ENCODE measurements around the gene RAI1. TPM values are rescaled to one million over a fixed set of nuclear protein-coding genes. Genes with fewer than 3 reads are reported as not detected.
A peak's percentile ranks its signal among the peaks of the same experiment; 100 is the strongest.
"Not testable (repeated sequence)": the region's sequence is repeated elsewhere in the genome, so short reads cannot be mapped to it uniquely, and the experiment has no call there.

The RAI1 gene
- total RNA-seq, 1 experiment from 2014 or later = 12.7 TPM

DNA sequence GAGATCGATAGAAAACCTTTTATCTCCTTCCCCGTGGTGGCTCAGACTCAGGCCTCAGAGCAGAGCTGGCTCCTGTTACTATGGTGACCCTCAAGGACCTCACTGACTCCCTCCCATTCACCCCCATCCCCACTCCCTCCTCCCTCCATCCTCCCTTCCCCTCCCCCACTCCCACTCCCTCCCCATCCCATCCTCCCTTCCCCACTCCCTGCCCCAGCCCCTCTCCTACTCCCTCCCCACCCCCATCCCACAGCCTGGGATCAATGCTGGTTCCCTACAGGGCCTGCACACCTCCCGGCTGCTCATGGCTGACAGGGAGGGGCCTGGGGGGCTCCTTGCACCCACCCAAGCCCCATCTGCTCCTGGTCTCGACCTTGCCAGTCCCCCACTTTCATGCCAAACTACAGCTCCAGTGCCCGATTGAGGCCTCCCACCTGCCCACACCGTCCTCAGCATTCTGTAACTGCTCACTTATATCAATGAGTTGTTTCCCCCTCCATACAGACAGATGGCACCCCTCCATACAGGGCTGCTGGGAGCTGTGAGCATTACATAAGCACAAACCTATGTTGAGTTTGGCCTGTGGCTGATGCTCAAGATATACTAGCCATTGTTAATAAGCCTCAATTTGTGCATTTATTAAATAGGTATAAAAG, 11.6 kb upstream of the RAI1 start:
- H3K4me1 ChIP-seq (replicated peaks) = peaks cover 11% of the 10 kb centered on the region
- H3K9me3 ChIP-seq (replicated peaks) = no peaks in the 10 kb centered on the region
- H3K4me3 ChIP-seq = no peak overlapping the region
- no peaks in the 10 kb centered on the region for H3K27me3 ChIP-seq (replicated peaks)
- DNase-seq (ENCODE audit: low read depth in 1 of 2, low spot score in 2 of 2) = no peak
- no peaks in the 10 kb centered on the region for H3K36me3 ChIP-seq
- H3K27ac ChIP-seq = no peak overlapping the region

DNA sequence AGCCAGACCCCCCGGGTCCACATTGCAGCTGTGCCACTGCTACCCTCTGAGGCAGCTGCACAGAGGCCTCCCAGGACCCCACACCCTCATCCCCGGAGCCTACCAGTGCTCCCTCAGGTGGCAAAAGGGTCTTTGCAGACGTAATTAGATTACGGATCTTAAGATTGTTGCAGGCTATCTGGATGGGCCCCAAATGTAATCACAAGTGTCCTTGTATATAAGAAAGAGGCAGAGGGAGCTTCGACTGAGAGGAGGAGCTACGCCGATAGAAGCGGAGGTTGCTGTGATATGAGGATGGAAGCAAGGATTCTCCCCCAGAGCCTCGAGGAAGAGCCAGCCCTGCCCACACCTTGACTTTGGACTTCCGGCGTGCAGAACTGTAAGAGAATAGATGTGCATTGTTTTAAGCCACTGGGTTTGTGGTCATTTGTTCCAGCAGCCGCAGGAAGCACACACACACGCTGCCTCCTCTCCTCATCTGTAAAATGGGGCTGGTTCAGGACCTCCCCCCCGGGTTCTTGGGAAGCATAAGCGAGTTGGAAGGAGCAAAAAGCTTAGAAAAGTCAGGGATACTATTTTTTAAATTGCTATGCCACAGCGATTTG, 10.5 kb upstream of the RAI1 start:
- no peak for DNase-seq (ENCODE audit: low read depth in 1 of 2, low spot score in 2 of 2)
- Histone ChIP-seq H3K9me3 (replicated peaks) (no peaks in the 10 kb centered on the region), H3K4me1 (replicated peaks) (peaks cover 11% of the 10 kb centered on the region), H3K36me3 (no peaks in the 10 kb centered on the region), H3K27me3 (replicated peaks) (no peaks in the 10 kb centered on the region), H3K4me3 (no peak overlapping the region), H3K27ac (no peak overlapping the region)

GRCh38 chr17:17671369-17672129, 9.7 kb upstream of the RAI1 start:
- Histone ChIP-seq H3K27ac (no peak overlapping the region), H3K9me3 (replicated peaks) (no peaks in the 10 kb centered on the region), H3K27me3 (replicated peaks) (no peaks in the 10 kb centered on the region), H3K36me3 (no peaks in the 10 kb centered on the region), H3K4me3 (no peak overlapping the region), H3K4me1 (replicated peaks) (peaks cover 14% of the 10 kb centered on the region)
- DNase-seq (ENCODE audit: low read depth in 1 of 2, low spot score in 2 of 2) = no peak

GRCh38 chr17:17672453-17673368, 8.5 kb upstream of the RAI1 start:
- DNase-seq (ENCODE audit: low read depth in 1 of 2, low spot score in 2 of 2) = no peak
- Histone ChIP-seq H3K27ac (no peak overlapping the region), H3K4me1 (replicated peaks) (peaks cover 16% of the 10 kb centered on the region), H3K27me3 (replicated peaks) (no peaks in the 10 kb centered on the region), H3K9me3 (replicated peaks) (no peaks in the 10 kb centered on the region), H3K4me3 (no peak overlapping the region), H3K36me3 (no peaks in the 10 kb centered on the region)

DNA sequence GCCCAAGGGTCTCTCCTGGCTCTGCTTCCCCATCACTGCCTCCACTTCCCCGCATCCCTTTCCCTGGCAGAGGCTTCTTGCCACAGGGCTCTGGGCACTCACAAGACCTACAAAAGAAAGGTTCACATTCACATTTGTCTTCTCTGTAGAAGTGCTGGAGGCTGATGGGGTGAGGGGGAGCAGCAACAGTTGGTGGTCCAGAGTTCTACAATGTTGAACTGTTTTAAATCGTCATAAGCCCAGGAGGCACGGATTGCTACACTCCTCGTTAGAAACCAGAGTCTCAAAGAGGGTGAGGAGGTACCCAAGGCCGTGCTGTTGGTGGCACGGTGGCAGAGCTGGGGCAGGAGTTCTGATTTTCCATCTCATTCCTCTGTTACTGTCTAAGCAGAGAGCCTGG, 5.8 kb upstream of the RAI1 start:
- Histone ChIP-seq H3K4me1 (replicated peaks) (peaks cover 17% of the 10 kb centered on the region), H3K9me3 (replicated peaks) (no peaks in the 10 kb centered on the region), H3K27ac (no peak overlapping the region), H3K36me3 (no peaks in the 10 kb centered on the region), H3K4me3 (no peak overlapping the region), H3K27me3 (replicated peaks) (no peaks in the 10 kb centered on the region)
- no peak for DNase-seq (ENCODE audit: low read depth in 1 of 2, low spot score in 2 of 2)

DNA sequence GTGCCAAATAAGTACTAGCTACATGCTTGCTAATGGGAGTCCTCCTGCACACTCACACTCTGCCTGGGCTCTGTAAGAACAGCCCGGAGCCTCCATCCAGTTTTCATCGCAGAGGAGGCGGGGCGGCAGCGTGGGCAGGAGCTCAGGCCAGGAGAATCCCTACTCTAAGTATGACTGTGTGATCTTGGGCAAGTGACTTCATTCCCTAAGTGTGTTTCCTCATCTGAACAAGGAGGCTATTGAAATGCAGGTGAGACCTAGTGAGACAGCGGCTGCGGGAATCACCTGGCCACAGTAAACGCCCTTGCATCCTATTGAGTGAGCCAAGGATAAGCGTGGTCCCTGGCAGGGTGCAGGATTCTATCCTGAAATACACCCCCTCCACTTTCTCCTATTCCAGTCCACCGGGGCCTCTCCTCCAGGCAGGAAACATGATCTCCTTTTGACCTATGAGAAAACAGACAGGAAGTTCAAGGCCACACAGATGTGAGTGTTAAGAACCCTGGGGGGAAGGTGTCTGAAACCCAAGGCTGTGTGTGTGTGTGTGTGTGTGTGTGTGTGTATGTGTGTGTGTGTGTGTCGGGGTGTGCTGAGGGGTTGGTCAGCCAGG, 5.2 kb upstream of the RAI1 start:
- no peak overlapping the region for H3K4me3 ChIP-seq
- H3K9me3 ChIP-seq (replicated peaks) = no peaks in the 10 kb centered on the region
- H3K36me3 ChIP-seq = no peaks in the 10 kb centered on the region
- H3K27ac ChIP-seq = no peak overlapping the region
- H3K4me1 ChIP-seq (replicated peaks) = peaks cover 21% of the 10 kb centered on the region
- no peak for DNase-seq (ENCODE audit: low read depth in 1 of 2, low spot score in 2 of 2)
- H3K27me3 ChIP-seq (replicated peaks) = no peaks in the 10 kb centered on the region

DNA sequence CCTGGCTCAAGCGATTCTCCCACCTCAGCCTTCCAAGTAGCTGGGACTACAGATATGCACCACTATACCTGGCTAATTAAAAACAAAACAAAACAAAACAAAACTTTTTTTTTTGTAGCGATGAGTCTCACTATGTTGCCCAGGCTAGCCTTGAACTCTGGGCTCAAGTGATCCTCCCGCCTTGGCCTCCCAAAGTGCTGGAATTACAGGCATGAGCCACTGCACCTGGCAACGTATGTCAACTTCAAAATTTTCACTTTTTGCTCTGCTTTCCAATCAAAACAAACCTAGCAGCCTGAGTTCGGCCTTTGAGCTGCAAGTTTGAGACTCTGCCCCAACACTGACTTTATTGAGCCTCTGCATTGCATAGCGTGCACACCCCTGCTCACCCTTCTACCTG, 4.5 kb upstream of the RAI1 start:
- H3K4me3 ChIP-seq = no peak overlapping the region
- peaks cover 5% of the 10 kb centered on the region; the same call in 1 of the 2 replicates for H3K36me3 ChIP-seq
- H3K4me1 ChIP-seq (replicated peaks) = peaks cover 22% of the 10 kb centered on the region
- H3K27me3 ChIP-seq (replicated peaks) = no peaks in the 10 kb centered on the region
- H3K27ac ChIP-seq = no peak overlapping the region
- no peaks in the 10 kb centered on the region for H3K9me3 ChIP-seq (replicated peaks)
- DNase-seq (ENCODE audit: low read depth in 1 of 2, low spot score in 2 of 2) = no peak

DNA sequence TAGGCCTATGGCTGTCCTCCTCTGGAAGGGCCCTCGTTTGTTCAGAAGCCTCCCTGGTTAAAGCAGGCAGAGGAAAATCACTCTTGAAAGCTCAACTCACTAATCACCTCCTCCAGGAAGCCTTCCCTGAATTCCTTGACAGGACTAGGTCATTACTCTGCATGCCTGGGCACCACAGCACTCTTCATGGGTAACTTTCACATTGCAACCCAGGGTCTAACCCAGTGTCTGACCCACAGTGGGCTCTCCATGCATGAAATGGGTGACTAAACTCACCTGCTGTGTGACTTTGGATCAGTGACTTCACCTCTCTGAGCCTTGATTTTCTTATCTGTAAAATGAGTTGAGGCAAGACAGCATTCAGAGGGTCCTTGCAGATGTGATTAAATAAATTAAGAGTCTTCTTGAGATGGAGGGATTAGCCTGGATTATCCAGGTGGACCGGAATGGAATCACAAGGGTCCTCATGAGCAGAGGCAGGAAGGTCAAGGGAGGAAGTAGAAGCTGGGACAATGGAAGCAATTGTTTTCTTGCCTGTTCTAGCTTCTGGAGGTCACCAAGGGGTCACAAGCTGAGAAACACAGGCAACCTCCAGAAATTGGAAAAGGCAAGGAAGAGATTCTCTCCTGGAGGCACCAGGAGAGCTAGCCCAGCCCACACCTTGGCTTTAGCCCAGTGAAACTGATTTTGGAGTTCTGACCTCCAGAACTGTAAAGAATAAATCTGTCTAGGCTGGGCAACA, 3.8 kb upstream of the RAI1 start:
- no peak overlapping the region for H3K27ac ChIP-seq
- no peaks in the 10 kb centered on the region for H3K27me3 ChIP-seq (replicated peaks)
- H3K4me3 ChIP-seq = no peak overlapping the region
- no peak for DNase-seq (ENCODE audit: low read depth in 1 of 2, low spot score in 2 of 2)
- peaks cover 18% of the 10 kb centered on the region for H3K4me1 ChIP-seq (replicated peaks)
- H3K36me3 ChIP-seq = peaks cover 12% of the 10 kb centered on the region
- H3K9me3 ChIP-seq (replicated peaks) = no peaks in the 10 kb centered on the region

GRCh38 chr17:17678063-17678699, 3.1 kb upstream of the RAI1 start:
- H3K4me1 ChIP-seq (replicated peaks) = peaks cover 13% of the 10 kb centered on the region
- not testable (repeated sequence) for DNase-seq (ENCODE audit: low read depth in 1 of 2, low spot score in 2 of 2); H3K4me3 ChIP-seq; H3K27ac ChIP-seq; H3K9me3 ChIP-seq (replicated peaks); H3K27me3 ChIP-seq (replicated peaks)
- peaks cover 13% of the 10 kb centered on the region for H3K36me3 ChIP-seq

DNA sequence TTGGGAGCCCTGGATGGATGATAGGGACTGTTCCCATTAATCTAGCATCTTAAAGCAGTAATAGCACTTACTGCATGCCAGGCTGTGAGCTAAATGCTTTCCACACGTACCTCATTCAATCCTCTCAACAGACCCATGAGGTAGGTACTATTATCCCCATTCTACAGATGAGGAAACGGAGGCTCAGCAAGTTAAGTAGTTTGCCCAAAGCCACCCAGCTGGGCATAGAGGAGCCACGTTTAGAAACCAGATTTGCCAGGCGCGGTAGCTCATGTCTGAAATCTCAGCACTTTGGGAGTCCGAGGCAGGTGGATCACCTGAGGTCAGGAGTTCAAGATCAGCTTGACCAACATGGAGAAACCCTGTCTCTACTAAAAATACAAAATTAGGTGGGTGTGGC, 2.0 kb upstream of the RAI1 start:
- Histone ChIP-seq H3K27me3 (replicated peaks) (no peaks in the 10 kb centered on the region), H3K4me1 (replicated peaks) (peaks cover 24% of the 10 kb centered on the region), H3K36me3 (peaks cover 17% of the 10 kb centered on the region), H3K4me3 (no peak overlapping the region), H3K9me3 (replicated peaks) (no peaks in the 10 kb centered on the region), H3K27ac (no peak overlapping the region)
- no peak for DNase-seq (ENCODE audit: low read depth in 1 of 2, low spot score in 2 of 2)

DNA sequence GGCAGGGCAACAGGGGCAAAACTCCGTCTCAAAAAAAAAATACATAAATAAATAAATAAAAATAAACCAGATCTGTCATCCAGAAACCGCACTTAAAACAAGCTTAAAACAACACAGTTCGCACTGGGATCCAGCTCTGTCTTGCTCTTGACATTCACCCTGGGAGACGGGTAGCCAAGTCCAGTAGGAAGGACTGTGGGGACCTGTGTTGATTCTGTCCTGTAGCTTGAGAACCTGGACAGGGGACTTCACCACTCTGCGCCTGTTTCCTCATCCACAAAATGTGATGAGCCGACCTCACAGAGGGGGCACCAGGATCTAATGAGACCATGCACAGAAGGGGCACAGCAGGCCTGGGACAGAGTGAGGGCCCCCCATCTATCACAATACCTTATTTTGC, 1.5 kb upstream of the RAI1 start:
- Histone ChIP-seq H3K4me1 (replicated peaks) (peaks cover 26% of the 10 kb centered on the region), H3K9me3 (replicated peaks) (no peaks in the 10 kb centered on the region), H3K4me3 (no peak overlapping the region), H3K36me3 (peaks cover 20% of the 10 kb centered on the region), H3K27me3 (replicated peaks) (no peaks in the 10 kb centered on the region), H3K27ac (no peak overlapping the region)
- DNase-seq (ENCODE audit: low read depth in 1 of 2, low spot score in 2 of 2) = no peak

DNA sequence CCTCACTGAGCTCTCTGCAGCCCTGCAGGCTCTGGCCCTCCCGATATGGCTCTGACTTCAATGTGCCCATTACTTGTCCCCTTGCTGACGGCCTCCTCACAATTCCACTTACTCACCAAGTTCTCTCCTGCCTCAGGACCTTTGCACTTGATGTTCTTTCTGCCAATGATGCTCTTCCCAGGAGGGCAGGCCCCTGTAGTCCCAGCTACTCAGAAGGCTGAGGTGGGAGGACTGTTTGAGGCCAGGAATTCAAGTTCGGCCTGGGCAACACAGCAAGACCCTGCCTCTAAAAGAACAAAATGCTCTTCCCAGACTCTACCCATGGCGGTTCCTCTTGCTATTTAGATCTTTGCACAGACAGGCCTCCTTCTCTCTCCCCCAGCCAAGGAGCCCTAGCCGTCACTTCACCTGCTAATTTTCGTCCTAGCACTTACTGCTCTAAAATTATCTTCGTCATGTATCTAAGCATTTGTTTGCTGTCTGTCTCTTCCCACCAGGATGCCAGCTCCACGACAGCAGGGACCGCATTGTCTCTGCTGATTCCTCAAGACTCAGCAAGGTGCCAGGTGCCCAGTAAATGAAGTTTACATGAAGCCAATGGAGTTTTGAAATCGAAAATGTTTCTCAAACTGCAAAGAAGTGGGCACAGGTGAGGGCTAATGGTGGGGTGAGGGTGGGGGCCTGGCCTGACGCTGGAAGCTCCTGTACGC, 626 bp upstream of the RAI1 start:
- DNase-seq (ENCODE audit: low read depth in 1 of 2, low spot score in 2 of 2) = no peak
- H3K36me3 ChIP-seq = peaks cover 29% of the 10 kb centered on the region
- H3K9me3 ChIP-seq (replicated peaks) = no peaks in the 10 kb centered on the region
- H3K4me3 ChIP-seq = peak overlapping the region; percentile 96
- H3K27me3 ChIP-seq (replicated peaks) = no peaks in the 10 kb centered on the region
- peaks cover 35% of the 10 kb centered on the region for H3K4me1 ChIP-seq (replicated peaks)
- H3K27ac ChIP-seq = no peak overlapping the region
